Erythroblast (primary cell): ENCODE data around the gene HMGXB3.

Experiments
- GATA1 ChIP-seq: IDR thresholded peaks from 2 replicates; pipeline ENCODE4 v1.6.1; 2011; ENCODE audit warnings: low read depth, mild to moderate bottlenecking, control low read depth, low read length, moderate library complexity
- POLR2A ChIP-seq: IDR thresholded peaks from 2 replicates; pipeline ENCODE4 v1.6.1; 2011; ENCODE audit warnings: mild to moderate bottlenecking, low read length

GRCh38 chr5:150000990-150001659, 586 bp downstream of the HMGXB3 start:
- TF ChIP-seq POLR2A (no peak), GATA1 (no peak)
